LNCAP (cell line): ENCODE measurements around the gene CTTN.

Source experiments
- CTCF ChIP-seq: fragments of 450-650 bp; IDR thresholded peaks from 2 replicates; pipeline ENCODE4 v1.5.1; 2017; ENCODE audit warnings: mild to moderate bottlenecking

CTTN gene

GRCh38 chr11:70464509-70465361, 66.4 kb downstream of the CTTN start:
- TF ChIP-seq CTCF = no peak

DNA sequence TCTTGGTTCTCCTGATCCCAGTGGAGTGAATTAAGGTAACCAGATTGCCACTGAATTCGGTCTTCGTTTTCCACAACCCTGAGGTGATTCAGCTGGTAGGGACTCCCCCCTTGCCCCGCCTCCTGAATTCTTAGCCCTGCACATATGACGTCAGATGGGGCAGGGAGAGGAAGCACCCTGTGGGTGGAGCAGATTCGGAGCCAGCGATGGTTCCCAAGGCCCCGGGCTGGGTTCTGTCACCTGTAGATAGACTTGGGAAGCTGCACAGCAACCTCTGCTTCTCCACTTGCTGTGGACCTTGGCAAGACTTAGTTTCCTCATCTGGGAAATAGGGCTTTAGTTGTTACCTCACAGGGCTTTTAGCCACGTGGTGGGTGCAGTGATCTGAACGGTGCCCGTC, 67.8 kb downstream of the CTTN start:
- no peak for TF ChIP-seq CTCF

DNA sequence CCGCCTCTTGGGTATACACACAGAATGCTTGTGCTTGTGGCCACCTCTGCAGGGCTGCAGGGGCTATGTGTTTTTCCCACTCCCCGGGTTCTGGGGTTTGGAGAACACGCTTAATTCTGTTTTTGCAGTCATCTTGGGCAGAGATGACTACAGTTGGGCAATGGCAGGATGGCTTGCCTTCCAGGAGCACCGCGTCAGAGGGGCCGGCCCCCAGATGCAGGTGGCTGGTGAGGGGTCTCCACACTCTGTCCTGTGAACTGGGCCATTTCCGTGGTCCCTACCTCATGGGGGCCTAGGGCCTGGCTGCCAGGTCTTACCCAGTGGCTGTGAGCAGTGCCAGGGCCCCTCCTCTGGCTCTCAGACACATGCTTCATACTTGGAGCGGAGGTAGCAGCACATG, 68.3 kb downstream of the CTTN start:
- no peak for TF ChIP-seq CTCF

DNA sequence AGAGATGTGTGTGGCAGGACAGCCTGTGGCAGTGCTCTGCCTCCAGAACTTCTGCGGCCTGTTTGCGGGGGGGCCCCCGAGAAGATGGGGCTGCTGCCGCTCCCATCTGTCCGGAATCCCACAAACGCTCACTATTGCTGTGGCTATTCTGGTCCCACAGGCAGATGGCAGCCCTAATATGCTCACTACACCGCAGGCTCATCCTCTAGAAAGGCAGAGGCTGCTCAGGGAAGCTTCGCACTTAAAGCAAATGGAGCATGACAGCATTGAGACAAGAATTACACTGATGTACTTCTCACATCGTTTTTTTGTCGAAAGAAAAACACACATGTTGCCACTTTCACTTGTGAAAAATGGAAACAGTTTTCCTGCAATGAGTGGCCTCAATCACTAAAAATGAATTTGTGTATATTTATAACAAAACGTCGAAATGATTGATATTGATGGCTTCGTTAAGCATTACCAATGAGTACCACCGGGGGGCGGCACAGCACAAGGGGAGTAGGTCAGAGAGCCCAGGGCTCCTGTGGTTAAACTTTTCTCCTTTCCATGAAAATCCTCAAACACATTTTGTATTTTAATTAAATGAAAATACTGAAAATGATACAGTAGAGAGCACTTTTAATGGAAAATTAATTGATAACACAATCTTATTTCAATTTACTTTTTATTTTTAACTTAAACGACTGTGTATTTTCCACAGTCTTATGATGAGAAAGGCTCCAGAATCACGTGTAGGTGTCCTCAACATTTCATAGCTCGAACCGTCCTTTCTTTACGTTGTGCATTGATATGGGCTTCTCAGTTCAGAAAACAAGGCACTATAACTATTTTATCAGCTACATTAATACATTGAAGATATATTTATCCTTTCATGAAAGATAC, 69.1 kb downstream of the CTTN start:
- peak; percentile 91 for TF ChIP-seq CTCF

- no peak for TF ChIP-seq CTCF
These were observed 70.2 kb downstream of the CTTN start for GRCh38 chr11:70468256-70469195.

DNA sequence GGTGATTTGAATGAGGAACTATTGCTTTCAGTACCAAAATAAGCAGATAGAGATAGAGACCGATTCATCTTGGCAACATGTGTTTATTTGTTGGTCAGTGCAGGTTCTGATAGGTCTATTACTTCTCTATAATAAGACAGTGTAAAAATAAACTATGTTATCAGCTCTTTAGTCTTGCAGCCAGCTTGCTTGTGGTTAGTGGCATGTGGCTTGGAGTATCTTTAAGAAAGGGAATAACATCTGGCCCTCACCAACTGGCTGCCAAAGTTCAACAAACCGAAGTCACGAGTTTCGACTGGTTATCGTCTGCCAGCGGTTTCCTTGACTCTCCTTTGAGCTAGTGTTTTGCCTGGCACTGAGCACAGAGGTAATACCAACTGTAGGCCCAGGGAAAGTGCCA, 71.8 kb downstream of the CTTN start:
- TF ChIP-seq CTCF = no peak

DNA sequence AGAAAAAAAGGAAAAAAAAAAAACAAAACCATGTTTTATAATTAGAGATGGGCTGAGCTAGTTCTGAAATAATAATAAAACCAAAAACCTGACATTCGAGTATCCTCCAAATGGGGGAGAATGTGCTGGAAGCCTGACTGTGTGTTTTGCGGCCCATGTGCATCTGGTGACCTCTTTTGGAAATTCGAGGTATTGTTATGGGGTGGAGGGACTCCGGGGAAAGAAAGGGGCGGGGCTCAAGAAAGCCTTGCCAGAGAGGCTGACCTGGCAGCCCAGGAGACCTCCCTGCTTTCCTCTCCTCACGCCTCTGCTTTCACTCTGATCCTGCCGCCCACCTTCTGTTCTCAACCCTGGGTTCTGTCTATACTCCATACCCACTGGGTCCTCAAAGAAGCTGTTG, 72.9 kb downstream of the CTTN start:
- TF ChIP-seq CTCF = peak; percentile 48
